Endometrium (tissue), 2 donors: Measurements from ENCODE around the gene SKOR2.

Experiments used
- FAIRE-seq: peaks from 2 replicates; lab custom pipeline; 2012; peaks lifted over from hg19 to GRCh38; lab: Jason Lieb, UNC
- donor health status: control.
- donor health status: control.

The SKOR2 gene, protein sequence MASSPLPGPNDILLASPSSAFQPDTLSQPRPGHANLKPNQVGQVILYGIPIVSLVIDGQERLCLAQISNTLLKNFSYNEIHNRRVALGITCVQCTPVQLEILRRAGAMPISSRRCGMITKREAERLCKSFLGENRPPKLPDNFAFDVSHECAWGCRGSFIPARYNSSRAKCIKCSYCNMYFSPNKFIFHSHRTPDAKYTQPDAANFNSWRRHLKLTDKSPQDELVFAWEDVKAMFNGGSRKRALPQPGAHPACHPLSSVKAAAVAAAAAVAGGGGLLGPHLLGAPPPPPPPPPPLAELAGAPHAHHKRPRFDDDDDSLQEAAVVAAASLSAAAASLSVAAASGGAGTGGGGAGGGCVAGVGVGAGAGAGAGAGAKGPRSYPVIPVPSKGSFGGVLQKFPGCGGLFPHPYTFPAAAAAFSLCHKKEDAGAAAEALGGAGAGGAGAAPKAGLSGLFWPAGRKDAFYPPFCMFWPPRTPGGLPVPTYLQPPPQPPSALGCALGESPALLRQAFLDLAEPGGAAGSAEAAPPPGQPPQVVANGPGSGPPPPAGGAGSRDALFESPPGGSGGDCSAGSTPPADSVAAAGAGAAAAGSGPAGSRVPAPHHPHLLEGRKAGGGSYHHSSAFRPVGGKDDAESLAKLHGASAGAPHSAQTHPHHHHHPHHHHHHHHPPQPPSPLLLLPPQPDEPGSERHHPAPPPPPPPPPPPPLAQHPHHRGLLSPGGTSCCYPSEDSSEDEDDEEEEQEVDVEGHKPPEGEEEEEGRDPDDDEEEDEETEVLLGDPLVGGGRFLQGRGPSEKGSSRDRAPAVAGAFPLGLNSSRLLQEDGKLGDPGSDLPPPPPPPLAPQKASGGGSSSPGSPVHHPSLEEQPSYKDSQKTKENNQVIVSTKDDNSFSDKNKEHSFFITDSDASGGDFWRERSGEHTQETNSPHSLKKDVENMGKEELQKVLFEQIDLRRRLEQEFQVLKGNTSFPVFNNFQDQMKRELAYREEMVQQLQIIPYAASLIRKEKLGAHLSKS

DNA sequence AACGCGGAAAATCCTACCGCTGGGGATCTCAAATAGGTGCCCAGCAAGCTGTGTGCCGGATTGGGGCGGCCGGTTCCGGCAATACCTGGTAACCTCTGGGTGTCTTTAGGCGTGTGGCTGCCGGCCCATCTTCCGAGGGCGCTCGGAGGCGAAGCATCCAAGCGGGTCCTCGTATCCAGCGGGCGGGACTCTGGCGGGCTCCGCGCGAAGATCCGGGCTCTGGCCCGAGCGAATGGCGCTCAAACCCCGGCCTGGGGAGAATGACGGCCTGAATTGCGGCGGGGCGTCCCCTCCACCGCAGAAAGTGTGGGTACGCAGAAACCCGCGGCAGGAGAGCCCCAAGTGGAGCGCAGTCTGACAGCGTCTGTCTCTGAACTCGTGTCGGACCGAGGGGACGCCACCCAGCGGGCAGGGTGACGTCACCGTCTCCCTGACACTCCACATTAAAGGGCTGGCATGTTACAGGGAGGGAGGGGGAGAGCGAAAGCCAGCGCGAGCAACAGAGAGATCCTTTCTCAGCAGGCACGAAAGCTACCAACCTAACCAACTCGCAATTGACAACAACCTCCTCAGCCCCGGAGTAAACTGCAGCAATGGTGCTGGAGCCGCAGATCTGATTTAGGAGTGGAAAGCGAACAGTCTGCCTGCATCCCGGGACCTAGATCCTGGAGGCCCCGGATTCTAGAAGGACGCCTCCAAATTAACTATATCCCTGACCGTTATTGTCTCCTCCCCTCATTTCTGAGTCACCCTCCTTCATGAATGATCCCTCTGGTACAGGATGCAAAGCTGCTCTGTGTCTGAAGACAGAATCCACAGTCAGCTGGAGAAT is at the start of gene SKOR2:
Gene SKOR2 (minus strand): TSS at position 372 of the 832 bp plus-strand sequence. CDS start 2,477 bp downstream, outside the sequence.
- FAIRE-seq = no peak

DNA sequence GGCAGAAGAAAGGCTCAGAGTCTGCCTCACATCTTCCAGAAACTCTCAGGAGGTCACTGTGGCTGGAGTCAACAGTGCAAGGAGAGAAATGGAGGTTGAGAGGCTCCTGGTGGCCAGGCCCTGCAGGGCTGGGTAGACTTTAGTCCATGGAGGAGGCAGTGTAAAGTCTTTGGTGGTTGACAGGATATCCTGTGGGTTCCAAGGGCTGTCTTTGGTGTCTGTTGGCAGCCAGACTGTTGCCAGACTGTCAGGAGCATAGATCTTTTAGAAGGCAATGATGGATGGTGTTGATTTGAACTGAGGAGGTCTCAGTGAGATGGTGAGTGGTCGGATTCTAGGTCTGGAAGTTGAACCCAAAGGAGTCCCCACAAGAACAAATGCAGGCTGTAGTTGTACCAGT is 45.0 kb upstream of the SKOR2 start:
- FAIRE-seq = no peak

DNA sequence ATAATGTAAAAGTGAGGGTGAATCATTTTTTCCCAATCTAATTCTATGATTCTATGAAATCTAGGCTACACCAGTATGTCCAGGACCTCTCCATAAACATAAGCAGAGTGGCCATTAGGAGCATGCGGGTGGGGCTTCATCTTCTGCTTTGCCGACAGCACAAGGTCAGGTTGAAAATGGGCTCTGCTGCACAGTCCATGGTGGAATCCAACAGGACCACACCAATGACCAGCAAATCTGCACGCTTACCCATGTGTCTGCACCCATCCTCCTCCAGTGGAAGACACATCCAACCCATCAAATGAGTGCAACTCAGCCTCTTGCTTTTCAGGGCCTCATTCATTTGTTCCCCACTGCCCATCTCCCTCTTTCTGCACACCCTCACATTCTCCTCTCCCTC is 43.3 kb upstream of the SKOR2 start:
- FAIRE-seq = no peak

DNA sequence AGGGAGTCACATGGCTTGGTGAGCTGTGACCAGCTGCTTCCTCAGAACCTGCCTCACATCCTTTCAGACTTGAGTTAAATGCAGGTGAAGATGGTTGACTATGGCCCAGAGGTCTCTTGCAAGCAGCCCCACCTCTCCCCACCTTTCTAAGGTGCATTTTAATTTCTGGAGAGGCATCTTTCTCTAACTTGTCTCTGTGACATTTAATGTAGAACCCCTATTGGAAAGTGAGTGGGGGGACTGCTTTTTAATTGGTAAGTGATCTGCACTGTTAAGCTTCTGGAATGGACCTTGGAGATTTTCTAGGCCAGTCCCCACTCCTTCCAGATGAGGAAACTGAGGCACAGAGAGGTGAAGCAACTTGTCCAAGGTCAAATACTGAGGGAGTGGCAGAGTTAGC is 37.3 kb upstream of the SKOR2 start:
- no peak for FAIRE-seq

DNA sequence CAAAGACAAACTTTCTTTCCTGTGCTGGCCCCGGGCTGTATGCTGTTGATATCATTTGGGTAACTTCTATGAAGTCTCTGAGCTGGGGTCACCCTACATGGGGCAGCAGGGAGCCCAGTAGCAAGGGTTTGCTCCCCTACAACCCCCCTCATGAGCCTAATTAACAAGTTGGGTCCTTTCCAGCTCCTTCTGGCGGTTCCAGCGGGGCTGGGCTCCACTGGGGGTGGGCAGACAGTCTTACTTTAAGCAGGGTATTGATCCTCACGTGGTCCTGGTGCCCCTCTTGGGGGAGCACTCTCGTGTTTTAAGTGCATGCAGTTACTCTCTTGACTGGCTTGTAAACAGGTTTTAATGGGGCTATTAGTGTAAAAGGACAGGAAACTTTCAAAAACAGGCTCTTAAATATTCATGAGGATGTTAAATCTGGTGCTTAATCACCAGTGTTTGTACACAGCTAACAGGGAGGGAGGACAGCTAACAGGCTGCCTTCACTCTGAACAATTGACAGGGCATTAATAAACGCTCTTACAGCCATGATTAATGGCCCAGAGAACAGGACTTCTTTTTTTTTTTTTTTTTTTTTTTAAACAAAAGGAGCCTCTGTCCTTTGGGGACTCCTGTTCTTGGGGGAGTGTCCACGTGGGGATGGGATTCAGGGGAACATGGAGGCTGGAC is 36.6 kb upstream of the SKOR2 start:
- FAIRE-seq = no peak

DNA sequence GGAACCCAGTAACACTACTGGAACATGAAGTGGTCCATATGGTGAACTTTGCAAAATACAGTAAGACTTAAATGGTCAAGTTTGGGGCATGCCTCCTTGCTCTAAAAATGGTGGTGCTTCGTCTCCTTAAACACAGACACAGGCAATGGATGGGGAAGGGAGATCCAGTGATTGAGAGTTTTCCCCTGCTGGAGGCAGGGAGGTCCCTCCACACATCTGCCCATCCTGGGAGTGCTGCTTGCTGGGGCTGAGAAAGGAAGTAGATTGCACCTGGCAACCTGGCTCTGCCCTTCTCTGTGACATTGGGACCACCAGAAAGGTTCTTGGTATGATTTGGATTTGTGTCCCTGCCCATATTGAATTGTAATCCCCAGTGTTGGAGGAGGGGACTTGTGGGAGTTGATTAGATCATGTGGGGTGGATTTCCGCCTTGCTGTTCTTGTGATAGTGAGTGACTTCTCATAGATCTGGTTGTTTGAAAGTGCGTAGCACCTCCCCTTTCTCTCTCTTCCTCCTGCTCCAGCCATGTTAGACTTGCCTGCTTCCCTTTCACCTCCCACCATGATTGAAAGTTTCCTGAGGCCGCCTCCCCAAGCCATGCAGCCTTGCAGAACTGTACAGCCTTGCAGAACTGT is 35.4 kb upstream of the SKOR2 start:
- no peak for FAIRE-seq

DNA sequence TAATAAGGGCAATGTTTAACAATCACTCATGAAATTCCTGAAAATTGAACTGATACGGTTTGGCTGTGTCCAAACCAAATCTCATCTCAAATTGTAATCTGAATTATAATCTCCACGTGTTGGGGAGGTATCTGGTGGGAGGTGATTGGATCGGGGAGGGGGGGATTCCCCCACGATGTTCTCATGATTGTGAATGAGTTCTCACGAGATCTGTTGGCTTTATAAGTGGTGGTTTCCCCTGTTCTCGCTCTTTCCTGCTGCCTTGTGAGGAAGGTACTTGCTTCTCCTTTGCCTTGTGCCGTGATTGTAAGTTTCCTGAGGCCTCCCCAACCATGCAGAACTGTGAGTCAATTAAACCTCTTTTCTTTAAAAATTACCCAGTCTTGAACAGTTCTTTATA is 34.0 kb upstream of the SKOR2 start:
- no peak for FAIRE-seq

DNA sequence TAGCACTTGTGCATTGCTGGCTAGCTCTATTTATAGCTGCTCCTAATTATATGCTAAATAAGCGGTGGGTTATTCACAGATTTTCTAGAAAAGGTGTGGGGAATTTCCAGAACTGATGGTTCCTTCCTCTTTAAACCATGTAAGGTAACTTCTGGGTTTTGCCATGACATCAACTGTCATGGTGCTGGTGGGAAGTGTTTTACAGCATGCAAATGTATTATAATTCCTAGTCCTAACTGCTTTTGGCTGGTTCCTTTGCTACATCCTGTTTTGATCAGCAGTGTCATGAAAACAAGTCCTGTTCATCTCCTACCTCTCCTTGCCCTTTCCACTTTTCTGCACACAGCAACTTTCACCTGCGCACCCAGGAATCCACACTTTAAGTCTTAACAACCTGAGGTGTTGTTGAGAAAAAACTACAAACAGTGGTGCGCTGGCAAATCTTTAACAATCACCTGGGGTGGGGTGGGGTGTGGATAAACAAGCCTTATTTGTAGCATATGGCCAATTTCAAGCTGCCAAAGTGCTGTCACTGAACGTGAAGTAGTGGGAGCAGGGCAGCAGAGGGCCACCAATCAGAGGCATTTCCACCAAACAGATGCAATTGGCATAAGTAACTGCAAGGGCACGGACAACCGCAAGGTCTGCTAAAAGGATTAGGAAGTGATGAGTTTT is 33.4 kb upstream of the SKOR2 start:
- no peak for FAIRE-seq

DNA sequence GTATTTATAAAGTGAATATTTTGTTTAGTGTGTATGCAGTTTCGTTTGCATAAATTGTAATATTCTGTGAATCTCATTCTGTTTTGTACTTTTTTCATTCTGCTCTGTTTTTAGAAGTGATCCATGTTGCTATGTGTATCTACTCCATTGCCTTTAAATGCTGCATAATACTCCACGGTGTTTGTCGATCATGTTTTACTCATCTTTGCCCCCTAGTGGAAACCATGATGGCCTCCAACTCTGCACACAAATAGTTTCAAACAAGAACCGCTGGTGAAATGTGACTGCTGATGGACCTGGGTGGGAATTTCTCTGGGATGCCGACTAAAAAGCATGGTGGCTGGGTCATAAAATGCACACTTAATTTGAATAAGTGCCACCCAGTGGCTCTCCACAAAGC is 32.0 kb upstream of the SKOR2 start:
- no peak for FAIRE-seq

DNA sequence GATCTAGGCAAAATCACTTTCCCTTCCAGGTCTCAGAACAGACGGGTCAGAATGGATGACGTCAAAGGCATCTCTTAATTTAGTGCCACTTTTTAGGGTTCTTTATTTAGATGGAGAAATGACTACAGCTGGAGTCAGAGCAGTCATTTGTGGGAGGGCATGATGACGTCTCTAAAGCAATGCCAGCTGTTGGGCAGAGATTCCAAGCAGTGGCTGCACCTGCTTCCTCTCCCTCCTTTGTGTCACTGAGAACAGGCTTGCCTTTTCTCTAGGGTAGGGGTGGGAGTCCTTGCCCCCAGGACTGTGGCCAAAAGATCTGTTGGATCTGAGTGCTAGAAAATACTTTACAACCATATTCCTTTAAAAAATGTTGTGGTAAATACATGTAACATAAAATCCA is 28.7 kb upstream of the SKOR2 start:
- FAIRE-seq = no peak

DNA sequence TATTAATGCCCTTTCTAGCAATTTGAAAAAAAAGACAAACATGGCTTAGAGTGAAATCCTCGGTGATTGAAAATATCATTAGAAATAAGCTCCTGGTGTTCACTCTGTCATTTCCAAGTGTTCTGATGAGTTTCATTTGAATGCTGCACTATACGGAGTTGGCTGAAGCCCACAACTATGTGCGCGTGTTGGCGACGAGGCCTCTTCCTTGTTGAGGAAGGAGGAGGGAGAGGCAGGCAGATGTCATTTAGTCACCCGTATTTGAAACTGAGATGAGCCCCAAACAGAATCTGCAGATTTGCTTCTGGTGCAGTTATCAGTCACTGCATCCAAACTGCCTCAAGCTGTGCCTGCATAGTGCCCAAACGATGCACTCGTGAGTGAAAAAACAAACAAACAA is 23.5 kb upstream of the SKOR2 start:
- no peak for FAIRE-seq

DNA sequence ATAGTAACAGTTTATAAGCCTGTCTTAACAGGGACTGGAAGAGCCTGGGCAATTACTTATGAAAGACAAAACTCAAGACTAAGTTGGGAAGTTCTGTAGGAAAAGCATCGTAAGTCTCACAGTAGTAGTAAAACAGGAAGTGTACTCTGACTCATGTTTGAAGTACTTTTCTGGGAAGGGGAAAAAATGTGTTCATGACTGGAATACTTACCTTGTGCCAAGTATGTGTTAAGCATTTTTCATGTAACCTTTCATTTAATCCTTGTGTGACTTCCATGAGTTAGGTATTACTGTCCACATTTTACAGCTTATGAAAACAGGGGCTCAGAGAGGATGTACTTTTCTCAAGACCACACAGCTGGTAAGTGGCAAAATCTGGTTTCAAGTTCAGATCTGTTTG is 13.7 kb upstream of the SKOR2 start:
- no peak for FAIRE-seq

DNA sequence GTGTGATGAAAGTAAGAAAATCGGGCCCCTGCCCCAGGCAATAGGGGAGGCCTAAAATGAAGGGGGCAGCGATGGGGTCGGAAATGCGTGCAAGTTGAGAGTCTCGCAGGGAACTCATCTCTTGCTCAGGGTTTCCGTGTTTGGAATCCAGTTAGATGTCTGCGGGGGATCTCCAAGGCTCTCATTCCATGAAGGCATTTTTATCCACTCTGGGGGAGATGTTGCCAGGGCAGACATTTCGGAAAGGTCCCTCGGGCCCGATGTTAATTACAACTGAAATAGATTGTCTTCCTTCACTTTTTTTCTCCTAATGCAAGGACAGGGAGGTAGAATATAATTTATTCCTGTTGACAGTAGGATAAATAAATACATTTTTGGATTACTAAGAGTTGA is 12.8 kb upstream of the SKOR2 start:
- no peak for FAIRE-seq

DNA sequence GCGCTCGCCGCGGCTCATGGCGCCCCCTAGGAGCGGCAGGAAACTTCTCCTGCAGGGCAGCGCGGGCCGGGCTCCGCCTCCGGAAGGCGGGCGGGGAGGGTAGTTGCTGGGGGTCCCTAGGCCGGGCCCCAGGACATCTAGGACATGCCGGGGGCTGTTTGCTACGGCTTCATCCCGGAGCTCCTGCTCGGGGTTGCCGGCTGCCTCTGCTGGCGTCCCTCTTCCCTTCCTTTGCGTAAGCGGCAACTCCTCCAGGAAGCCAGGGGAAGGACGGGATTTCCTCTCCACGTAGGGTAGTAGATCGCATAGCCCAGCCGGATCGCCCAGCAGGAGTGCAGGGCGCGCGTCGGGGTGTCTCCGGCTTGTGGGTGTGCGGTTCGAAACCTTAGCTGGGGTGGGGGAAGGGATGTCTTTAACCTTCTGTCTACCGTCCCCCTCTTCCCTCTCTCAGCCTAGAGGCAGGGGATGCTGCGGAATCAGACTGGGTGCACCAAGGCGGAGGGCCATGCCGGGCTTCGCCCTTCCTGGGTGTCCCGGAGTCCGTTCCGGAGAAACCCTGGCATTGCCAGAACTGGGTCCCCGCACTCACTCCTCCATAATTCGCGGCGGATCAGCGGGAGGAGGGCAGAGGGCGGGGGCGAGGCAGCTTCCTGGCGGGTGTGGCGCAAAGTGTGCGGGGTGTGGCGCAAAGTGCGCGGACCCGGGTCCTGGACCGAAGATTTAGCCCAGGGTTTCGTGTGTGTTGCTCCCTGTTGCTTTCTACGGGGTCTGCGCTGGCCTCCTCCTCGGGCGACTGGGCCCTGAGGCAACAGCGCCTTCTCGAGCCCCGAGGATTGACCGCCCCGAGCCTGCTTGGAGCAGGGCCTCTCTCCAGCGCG is 12.2 kb upstream of the SKOR2 start:
- FAIRE-seq = no peak

DNA sequence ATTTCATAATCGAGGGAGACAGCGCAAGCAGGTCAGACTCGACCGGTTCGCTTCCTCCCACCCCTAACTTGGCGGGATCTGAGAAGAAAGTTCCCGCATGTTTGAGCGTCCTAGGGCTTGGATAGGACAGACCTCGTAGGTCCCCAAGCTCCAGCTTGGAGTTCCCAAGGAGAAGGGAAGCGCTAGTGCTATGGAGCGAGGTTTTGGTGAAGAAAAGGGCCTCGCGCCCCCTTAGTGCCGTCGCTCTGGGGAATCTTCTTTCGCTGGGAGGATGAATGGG is 11.6 kb upstream of the SKOR2 start:
- FAIRE-seq = no peak

DNA sequence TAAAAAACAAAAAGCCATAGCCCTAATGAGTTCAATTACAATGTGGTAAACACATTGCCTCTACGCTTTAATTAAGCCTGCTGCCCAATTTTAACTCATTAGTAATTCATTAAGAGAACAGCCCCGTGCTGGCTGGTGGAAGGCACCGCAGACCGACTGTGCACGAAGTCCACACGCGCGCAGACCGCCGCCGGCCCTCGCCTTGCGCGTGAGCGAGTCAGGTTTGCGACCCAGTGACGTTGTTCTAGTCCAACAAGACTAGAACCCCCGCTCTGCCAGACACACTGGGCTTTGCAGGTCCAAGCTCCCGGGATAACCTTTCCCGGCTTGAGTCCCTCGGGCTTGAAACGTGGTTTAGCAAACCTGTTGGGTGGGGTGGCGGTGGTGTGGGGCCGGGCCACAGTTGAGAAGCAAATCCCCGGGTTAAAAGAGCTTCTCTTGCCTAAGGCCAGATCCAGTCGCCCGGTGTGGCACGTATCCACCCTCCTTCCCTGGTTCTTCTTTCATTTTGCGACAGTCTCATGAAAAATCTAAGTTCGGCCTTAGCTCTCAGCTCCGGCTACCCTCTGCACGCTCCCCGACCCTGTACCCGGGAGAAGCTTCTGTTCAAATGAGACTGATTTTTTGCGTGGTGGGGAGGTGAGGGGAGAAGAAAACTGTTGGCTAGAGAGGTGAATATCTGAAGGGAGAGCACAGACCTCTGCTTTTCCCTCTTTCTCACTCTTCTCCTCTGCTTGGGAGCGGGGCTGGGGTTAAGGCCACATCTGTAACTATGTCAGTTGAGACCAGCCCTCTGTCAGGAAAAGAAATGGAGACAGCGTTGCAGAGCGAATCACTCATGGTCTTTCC is 11.1 kb upstream of the SKOR2 start:
- no peak for FAIRE-seq

DNA sequence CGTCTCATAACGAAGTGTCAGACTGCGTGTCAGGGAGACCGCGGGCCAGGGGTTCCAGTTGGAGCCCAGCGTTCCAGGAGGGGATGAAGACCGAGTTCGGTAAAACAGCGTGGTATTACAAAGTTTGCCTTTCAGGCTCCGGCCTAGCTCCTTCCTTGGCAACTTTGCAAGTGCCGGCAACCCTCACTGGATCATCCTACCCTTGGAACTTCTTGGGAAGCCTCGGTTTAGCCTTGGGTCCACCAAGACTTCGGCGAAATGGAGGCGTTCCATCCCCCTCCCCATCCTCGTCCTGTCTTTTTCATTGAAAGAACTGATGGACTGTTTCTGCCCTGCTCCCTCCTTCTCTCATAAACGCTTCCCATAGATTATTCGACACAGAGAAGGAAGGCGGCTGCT is 10.4 kb upstream of the SKOR2 start:
- no peak for FAIRE-seq

DNA sequence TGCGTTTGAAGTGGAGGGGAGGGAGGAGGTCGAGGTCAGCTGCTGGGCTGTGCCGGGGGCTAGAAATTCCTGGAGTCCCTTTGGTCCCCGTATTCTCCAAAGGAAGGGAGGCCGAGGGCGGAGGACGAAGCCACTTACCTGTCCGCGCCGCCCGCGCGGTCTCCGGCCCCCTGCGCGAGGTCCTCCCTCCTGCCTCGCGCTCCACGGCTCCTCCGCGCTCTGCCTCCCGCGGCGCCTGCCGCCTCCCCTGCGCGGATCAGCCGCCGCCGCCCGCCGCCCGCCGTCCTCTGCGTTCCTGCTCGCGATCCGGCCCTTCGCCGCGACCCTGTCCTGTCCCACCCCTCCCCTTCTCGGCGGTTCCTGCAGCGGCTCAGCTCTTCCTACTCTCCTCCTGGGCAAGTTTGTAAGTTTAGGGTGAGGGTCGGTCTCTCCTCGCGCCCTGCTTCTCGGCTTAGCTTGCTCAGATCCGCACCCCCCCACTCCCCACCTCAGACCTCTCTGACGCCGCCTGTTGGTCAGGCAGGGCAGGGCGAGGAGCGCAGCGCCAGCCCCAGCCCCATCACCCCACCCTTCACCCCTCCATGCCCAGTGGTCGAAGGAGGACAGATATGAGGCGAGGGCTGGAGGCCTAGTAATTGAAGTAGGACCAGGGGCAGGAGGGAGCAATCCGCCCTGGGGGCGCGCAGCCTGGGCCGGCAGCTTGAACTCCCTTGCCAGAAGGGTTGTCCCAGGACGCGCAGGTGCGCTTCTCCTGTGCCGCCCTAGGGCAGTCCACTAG is 9.7 kb upstream of the SKOR2 start:
- no peak for FAIRE-seq
